Cardiac fibroblast (primary cell): ENCODE results near the gene CCIN.

Experiments used
- DNase-seq, 2 donors: peaks; one replicate each; pipeline versions ENCODE4 v3.0.0 to v3.0.0-alpha.2; 2010; ENCODE audit warnings: low read depth in 2 of 2
- H3K4me3 ChIP-seq, 2 donors: replicated peaks in 1 of 2; 1 replicate in 1 of 2; 2 replicates in 1 of 2; pipeline ENCODE4 v1.5.1; 2011; ENCODE audit warnings: low read depth in 2 of 2, low read length in 2 of 2, mild to moderate bottlenecking in 2 of 2, moderate library complexity in 1 of 2
- TF ChIP-seq, protein P1 (sequence below): IDR thresholded peaks from one replicate; pipeline ENCODE4 v1.5.1; 2011; ENCODE audit warnings: low read depth, mild to moderate bottlenecking, low read length, inconsistent platforms

The CCIN gene

DNA sequence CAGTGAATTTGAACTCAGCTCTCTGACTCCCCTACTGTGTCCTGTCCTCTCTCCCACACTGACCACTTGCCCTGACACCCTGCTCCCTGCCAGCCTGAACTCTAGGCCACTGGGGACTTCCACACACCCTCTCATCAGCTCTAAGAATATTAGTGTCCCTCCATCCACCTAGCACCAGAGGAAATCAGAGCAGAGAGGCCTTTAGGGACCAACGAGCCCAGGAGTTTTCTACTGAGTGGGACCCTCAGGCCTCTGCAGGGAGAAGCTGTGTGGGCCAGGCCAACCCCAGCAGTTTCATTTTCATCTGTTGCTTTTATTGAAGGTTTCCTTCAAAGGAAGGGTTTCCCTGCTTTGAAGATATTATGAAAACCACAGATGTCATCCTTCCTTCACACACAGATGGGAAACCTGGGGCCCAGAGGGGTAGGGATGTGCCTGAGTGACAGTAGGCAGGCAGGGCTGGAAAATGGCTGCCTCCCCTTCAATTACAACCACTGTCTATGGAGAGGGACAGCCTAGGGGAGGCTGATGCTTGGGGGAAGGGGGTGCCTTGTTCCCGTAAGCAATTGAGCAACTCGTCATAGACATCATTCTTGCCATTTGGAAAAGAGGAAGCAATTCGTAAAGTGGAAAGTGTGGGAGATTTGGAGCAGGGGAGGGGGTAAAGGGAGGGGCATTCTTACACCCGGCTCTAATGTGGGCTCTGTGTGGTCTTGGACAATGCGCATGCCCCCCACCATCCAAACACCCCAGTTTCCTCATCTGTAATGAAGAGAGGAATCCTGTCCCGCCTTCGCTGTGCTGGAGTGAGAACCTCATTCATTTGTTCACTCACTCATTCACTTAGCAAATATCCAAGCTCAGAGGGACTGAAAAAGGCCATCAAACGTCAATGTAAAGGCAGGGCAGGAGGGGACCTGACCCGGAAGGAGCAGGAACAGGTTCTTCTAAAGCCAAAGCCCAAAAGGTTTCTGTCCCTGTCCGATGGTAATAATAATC lies 28.8 kb upstream of the CCIN start:
- DNase-seq: no peak
- H3K4me3 ChIP-seq: no peak overlapping the region
- TF ChIP-seq, protein P1, sequence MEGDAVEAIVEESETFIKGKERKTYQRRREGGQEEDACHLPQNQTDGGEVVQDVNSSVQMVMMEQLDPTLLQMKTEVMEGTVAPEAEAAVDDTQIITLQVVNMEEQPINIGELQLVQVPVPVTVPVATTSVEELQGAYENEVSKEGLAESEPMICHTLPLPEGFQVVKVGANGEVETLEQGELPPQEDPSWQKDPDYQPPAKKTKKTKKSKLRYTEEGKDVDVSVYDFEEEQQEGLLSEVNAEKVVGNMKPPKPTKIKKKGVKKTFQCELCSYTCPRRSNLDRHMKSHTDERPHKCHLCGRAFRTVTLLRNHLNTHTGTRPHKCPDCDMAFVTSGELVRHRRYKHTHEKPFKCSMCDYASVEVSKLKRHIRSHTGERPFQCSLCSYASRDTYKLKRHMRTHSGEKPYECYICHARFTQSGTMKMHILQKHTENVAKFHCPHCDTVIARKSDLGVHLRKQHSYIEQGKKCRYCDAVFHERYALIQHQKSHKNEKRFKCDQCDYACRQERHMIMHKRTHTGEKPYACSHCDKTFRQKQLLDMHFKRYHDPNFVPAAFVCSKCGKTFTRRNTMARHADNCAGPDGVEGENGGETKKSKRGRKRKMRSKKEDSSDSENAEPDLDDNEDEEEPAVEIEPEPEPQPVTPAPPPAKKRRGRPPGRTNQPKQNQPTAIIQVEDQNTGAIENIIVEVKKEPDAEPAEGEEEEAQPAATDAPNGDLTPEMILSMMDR: no peak

DNA sequence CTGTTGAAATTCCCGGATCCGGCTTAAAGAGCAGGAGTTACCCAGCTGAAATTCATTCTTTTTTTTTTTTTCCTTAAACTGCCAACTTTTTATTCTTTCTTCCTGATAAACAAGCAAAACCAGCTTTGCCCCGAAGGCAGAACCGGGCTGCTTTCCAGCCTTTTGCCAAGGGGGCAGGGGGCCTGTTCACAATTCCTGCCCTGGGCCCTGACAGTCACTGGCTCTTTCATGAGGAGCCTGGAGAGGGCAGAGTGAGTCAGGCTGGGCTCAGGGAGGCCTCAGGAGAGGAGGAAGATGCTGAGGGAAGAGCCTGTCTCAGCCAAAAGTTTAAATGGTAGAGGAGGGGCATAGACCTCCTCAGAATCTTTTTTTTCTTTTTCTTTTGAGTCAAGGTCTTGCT lies 27.9 kb upstream of the CCIN start:
- TF ChIP-seq, protein P1: peak; percentile 39
- peak; percentile 47 to 54 for DNase-seq
- no peak overlapping the region for H3K4me3 ChIP-seq

- TF ChIP-seq, protein P1: no peak
- no peak for DNase-seq
- H3K4me3 ChIP-seq: no peak overlapping the region
These were observed 27.4 kb upstream of the CCIN start for GRCh38 chr9:36141761-36142160.

DNA sequence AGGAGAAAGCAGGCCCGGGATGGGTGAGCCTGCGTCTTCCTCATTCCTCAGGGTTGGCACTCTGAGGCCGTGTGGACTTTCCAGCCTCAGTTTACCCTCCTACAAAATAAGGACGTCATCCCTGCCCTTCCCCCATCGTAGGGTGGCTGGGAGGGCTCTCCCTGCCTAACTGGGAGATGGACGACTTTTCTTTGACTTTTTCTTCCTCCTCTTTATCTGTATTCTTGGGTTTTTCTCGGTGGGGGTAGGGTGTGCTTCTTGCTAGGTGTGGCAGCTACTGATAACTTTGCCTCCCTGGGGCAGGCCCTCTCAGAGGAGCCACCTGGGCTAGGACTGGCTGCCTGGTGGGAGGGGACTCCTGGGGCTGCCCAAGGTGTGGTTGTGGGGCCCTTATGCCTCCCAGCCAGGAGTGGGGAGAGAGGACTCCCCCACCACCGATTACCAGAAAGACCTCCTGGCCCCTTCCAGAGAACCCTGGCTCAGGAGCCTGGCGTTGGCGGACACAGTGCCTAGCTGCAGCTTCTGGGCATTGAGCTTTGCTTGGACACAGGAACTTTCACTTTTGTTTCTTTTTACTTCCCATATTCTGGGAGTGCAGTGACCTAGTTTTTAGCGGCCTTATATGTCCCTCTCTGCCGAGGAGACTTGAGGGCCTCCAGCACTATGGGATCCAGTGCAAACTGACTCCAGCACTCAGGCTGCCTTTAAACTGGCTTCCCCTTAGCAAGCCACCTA lies 26.5 kb upstream of the CCIN start:
- TF ChIP-seq, protein P1: no peak
- no peak overlapping the region for H3K4me3 ChIP-seq
- no peak for DNase-seq

- no peak overlapping the region for H3K4me3 ChIP-seq
- TF ChIP-seq, protein P1: no peak
- DNase-seq: no peak
These were observed 25.9 kb upstream of the CCIN start for GRCh38 chr9:36143245-36143641.

DNA sequence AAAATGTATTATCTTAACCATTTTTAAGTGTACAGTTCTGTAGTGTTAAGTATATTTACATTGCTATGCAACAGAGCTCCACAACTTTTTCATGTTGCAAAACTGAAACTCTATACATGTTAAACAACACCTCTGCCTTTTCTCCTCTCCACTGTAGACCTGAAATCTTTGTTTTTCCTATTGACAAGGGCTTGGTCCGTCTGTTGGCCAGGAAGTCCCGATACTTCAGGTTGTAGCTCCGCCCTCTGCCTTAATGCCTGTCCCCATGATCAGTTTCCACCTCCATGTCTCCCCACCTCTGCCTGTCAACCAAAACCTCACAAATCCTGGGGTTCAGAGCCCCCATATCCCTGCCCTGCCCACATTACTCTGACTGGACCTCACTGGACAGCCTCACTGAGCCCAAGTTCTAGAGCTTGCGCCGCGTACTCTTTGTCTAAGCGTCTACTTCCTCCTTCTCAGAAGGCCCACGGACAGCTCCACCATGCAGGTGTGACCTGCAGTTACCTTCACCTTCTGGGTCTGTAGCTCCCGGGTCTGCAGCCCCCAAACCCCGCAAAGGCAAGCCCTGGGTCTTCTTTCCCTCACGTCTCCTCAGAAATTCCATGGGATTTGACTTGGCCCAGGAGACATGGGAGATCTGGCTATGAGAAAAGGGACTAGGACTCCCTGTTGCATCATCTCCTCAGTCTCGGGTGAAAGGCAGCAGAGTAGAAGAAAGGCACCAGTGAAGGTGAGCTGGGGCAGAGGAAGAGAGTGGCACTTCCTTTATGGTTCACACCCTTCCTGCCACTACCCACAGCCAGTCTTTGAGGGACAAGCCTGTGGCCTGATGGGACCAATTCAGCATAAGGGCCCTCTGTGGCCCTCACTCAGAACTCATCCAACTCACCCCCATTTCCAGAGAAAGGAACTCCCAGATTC lies 24.6 kb upstream of the CCIN start:
- H3K4me3 ChIP-seq: no peak overlapping the region
- TF ChIP-seq, protein P1: no peak
- DNase-seq: no peak
